ENCODE data around the gene PCA3.

- TF ChIP-seq CTCF (IDR thresholded peaks at IDR 0.05 in 8 of 11, conservative IDR thresholded peaks at IDR 0.05 in 3 of 11) = no peak
- TF ChIP-seq POLR2A (IDR thresholded peaks at IDR 0.05) = no peak
Observed at GRCh38 chr9:76784881-76785280, 20.6 kb downstream of the PCA3 start.
